Endothelial cell (in vitro differentiated cells): ENCODE data around the gene NEURL2. TPM values are rescaled to one million over a fixed set of nuclear protein-coding genes. Genes with fewer than 3 reads are reported as not detected.

Source experiments
- DNase-seq: peaks from one replicate; pipeline ENCODE4 v3.0.0; 2021; ENCODE audit warnings: low spot score
- H3K27ac Mint-ChIP-seq: one replicate; pipeline ENCODE4 v1.8.0; 2021; ENCODE audit warnings: mixed read lengths, inconsistent platforms; ENCODE audit not compliant: unreplicated experiment
- H3K27me3 Mint-ChIP-seq: one replicate; pipeline ENCODE4 v1.8.0; 2021; ENCODE audit warnings: mild to moderate bottlenecking, moderate library complexity, mixed read lengths, inconsistent platforms; ENCODE audit not compliant: unreplicated experiment
- H3K36me3 Mint-ChIP-seq: one replicate; pipeline ENCODE4 v1.8.0; 2021; ENCODE audit warnings: mild to moderate bottlenecking, low read depth, mixed read lengths, inconsistent platforms; ENCODE audit not compliant: unreplicated experiment
- H3K4me1 Mint-ChIP-seq: one replicate; pipeline ENCODE4 v1.8.0; 2021; ENCODE audit warnings: mild to moderate bottlenecking, mixed read lengths, inconsistent platforms; ENCODE audit not compliant: unreplicated experiment
- H3K4me3 Mint-ChIP-seq: one replicate; pipeline ENCODE4 v1.8.0; 2021; ENCODE audit warnings: mild to moderate bottlenecking, mixed read lengths, inconsistent platforms; ENCODE audit not compliant: unreplicated experiment
- H3K9me3 Mint-ChIP-seq: one replicate; pipeline ENCODE4 v1.8.0; 2021; ENCODE audit warnings: mixed read lengths, inconsistent platforms; ENCODE audit not compliant: unreplicated experiment
- CTCF ChIP-seq: fragments of 200-600 bp; sonication (generic); IDR thresholded peaks from one replicate; pipeline ENCODE4 v1.5.0; 2021; ENCODE audit warnings: antibody characterized with exemption; ENCODE audit not compliant: unreplicated experiment
- total RNA-seq: library from RNA; stranded (reverse); fragmentation: NEBNext Ultra II Directional; extraction: Animal tissue kit (Norgen Biotek cat#: 25700); gene quantifications from one replicate; pipeline ENCODE4 v1.2.1, GENCODE V29; 2021; ENCODE audit not compliant: unreplicated experiment

NEURL2 gene
- total RNA-seq, 1 donor from 2014 or later, result 3.6 TPM

- Mint-ChIP-seq H3K9me3 (no peaks in the 10 kb centered on the region), H3K4me3 (peak overlapping the region; percentile 40), H3K27ac (no peak overlapping the region), H3K4me1 (no peaks in the 10 kb centered on the region), H3K36me3 (peaks cover 32% of the 10 kb centered on the region), H3K27me3 (peaks cover 4% of the 10 kb centered on the region)
- no peak for DNase-seq
- TF ChIP-seq CTCF, result no peak
Observed at GRCh38 chr20:45850238-45850637, 40.8 kb downstream of the NEURL2 start.

- no peak for TF ChIP-seq CTCF
- H3K27ac Mint-ChIP-seq, result no peak overlapping the region
Observed at GRCh38 chr20:45848969-45849582, 41.9 kb downstream of the NEURL2 start.

GRCh38 chr20:45848421-45848820 lies 42.6 kb downstream of the NEURL2 start:
- Mint-ChIP-seq H3K4me1 (no peaks in the 10 kb centered on the region), H3K27me3 (peaks cover 4% of the 10 kb centered on the region), H3K27ac (no peak overlapping the region), H3K4me3 (no peak overlapping the region), H3K36me3 (peaks cover 39% of the 10 kb centered on the region), H3K9me3 (no peaks in the 10 kb centered on the region)
- no peak for TF ChIP-seq CTCF
- DNase-seq, result no peak

More at GRCh38 chr20:45848969-45849582, 41.9 kb downstream of the NEURL2 start:
- Mint-ChIP-seq H3K4me1 (no peaks in the 10 kb centered on the region), H3K36me3 (peaks cover 37% of the 10 kb centered on the region), H3K9me3 (no peaks in the 10 kb centered on the region), H3K4me3 (no peak overlapping the region), H3K27me3 (peaks cover 4% of the 10 kb centered on the region)
- DNase-seq, result no peak

- H3K27me3 Mint-ChIP-seq, result no peaks in the 10 kb centered on the region
- no peak overlapping the region for H3K27ac Mint-ChIP-seq
- DNase-seq, result no peak
- no peak for TF ChIP-seq CTCF
- H3K36me3 Mint-ChIP-seq, result peaks cover 31% of the 10 kb centered on the region
- H3K9me3 Mint-ChIP-seq, result no peaks in the 10 kb centered on the region
- no peak overlapping the region for H3K4me3 Mint-ChIP-seq
- no peaks in the 10 kb centered on the region for H3K4me1 Mint-ChIP-seq
Observed at GRCh38 chr20:45845452-45845851, 45.6 kb downstream of the NEURL2 start.

- peak overlapping the region; percentile 62 for H3K4me3 Mint-ChIP-seq
- H3K4me1 Mint-ChIP-seq, result no peaks in the 10 kb centered on the region
- no peaks in the 10 kb centered on the region for H3K27me3 Mint-ChIP-seq
- no peak for TF ChIP-seq CTCF
- no peak for DNase-seq
- H3K36me3 Mint-ChIP-seq, result peaks cover 17% of the 10 kb centered on the region
- H3K9me3 Mint-ChIP-seq, result no peaks in the 10 kb centered on the region
- no peak overlapping the region for H3K27ac Mint-ChIP-seq
Observed at GRCh38 chr20:45843506-45843905, 47.5 kb downstream of the NEURL2 start.
